Measurements from ENCODE around the gene SCAI. TPM values are rescaled to one million over a fixed set of nuclear protein-coding genes. Genes with fewer than 3 reads are reported as not detected.
"Not testable (repeated sequence)": the region's sequence is repeated elsewhere in the genome, so short reads cannot be mapped to it uniquely, and the experiment has no call there.

The SCAI gene
- total RNA-seq, 1 donor from 2014 or later: 8.1 TPM

- DNase-seq (ENCODE audit: extremely low read depth, low read depth, low spot score): not testable (repeated sequence)
Observed at GRCh38 chr9:125108541-125108940, 34.8 kb downstream of the SCAI start.

DNA sequence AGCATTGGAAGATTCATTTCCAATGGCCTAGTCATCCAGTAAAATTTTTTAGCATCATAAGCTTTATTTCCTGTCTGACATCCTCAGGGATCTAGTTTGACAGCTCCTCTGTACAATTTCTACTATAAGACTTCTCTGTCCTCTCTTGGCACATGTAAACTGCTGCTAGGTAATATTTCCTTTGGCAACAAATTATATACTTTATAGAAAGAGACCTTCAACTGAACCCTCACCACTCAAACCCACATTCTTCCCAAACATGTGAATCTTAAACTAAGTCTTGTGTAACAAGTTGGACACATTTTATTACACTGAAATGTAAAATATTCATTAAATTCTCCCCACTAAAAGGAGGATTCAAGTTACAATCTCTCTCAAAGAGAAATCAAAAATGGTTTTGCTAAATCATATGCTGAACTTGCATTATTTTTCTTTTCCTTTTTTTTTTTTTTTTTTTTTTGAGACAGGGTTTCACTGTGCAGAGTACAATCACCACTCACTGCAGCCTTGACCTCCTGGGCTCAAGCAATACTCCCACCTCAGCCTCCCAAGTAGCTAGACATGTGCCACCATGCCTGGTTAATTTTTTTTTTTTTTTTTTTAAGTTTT lies 36.9 kb downstream of the SCAI start:
- no peak for DNase-seq (ENCODE audit: extremely low read depth, low read depth, low spot score)

DNA sequence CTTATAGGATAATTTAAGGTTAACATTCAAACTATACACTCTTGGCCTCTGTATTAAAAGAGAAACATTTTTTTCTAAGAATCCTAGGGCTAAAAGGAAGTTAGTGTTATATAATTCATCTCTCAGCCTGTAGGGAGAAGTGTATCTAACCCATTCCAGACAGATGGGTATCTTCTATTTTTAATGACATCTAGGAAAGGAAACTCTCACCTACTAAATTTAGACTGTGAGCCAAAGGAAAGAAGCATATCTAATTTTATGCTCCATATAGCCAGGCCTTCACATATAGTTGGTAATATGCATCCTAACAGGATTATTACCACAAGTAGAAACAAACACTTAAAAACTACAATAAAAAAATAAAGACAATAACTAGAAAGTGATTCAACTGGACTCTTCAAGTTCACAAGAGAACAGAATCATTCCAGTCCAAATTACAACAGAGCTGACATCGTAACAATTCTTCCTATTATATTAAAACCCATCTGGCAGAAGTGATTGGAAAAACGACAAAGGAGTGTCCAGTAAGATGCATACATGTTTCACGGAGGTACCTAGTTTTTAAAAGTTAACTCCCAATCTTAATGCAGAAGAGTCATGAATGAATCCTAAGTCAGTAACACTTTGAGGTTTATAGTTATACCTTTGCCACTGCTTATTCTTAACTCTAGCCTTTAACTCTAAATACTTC lies 39.4 kb downstream of the SCAI start:
- no peak for DNase-seq (ENCODE audit: extremely low read depth, low read depth, low spot score)

GRCh38 chr9:125103021-125103420 lies 40.3 kb downstream of the SCAI start:
- DNase-seq (ENCODE audit: extremely low read depth, low read depth, low spot score): no peak

GRCh38 chr9:125100822-125101221 lies 42.5 kb downstream of the SCAI start:
- no peak for DNase-seq (ENCODE audit: extremely low read depth, low read depth, low spot score)

GRCh38 chr9:125099816-125100215 lies 43.5 kb downstream of the SCAI start:
- DNase-seq (ENCODE audit: extremely low read depth, low read depth, low spot score): no peak

DNA sequence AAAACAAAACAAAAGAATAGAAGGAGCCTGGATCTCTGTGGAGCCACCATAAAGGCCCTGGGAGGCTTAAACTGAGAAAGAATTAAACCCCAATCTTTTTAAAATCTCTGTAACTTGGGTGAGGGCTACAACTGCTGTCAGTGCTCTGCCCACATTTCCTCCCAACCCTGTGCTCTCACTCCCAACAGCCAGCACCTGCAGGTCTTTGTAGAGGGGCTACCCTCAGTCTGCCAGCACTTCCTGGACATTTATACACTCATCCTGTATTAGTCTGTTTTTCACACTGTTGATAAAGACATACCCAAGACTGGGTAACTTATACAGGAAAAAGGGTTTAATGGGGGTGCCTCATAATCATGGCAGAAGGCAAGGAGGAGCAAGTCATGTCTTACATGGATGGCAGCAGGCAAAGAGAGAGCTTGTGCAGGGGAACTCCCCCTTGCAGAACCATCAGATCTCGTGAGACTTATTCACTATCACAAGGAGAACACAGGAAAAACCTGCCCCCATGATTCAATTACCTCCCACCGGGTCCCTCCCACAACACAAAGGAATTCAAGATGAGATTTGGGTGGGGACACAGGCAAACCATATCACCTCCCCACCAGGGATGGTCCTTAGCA lies 47.4 kb downstream of the SCAI start:
- DNase-seq (ENCODE audit: extremely low read depth, low read depth, low spot score): no peak

DNA sequence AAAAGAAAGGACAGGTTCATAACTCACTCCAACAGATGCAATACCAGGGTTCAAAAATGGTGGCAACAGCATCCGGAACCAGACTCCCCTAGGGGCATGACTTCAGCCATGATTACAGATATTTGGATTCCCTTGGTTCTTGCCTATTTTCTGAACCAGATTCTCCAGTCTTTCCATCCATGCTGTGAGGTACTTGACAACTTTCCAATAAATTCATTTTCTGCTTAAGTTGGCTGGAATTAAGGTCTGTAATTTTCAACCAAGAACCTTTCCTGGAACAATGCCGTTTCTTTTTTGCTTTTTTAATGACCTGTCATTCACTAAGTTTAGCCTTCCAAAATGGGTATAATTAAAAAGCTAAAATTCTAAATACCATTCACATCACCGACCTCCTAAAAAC lies 52.2 kb downstream of the SCAI start:
- no peak for DNase-seq (ENCODE audit: extremely low read depth, low read depth, low spot score)

GRCh38 chr9:125089331-125089730 lies 54.0 kb downstream of the SCAI start:
- DNase-seq (ENCODE audit: extremely low read depth, low read depth, low spot score): no peak

DNA sequence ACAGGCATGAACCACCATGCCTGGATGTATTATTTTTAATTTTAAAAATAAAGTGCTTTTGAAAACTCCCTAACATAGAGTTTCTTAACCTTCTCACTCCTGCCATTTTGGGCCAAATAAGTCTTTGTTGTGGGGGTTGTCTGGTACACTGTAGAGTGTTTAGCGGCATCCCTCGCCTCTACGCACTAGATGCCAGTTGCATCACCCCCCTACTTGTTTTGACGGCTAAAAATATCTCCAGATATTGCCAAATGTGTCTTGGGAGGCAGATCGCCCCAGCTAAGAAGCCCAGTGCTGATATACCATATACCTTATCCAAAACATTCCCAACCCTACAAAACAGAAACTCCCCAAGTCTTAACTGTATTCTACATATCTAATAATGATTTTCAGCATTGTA lies 54.6 kb downstream of the SCAI start:
- no peak for DNase-seq (ENCODE audit: extremely low read depth, low read depth, low spot score)

- no peak for DNase-seq (ENCODE audit: extremely low read depth, low read depth, low spot score)
Observed at GRCh38 chr9:125085703-125086477, 57.4 kb downstream of the SCAI start.

GRCh38 chr9:125082197-125082596 lies 61.1 kb downstream of the SCAI start:
- DNase-seq (ENCODE audit: extremely low read depth, low read depth, low spot score): not testable (repeated sequence)

DNA sequence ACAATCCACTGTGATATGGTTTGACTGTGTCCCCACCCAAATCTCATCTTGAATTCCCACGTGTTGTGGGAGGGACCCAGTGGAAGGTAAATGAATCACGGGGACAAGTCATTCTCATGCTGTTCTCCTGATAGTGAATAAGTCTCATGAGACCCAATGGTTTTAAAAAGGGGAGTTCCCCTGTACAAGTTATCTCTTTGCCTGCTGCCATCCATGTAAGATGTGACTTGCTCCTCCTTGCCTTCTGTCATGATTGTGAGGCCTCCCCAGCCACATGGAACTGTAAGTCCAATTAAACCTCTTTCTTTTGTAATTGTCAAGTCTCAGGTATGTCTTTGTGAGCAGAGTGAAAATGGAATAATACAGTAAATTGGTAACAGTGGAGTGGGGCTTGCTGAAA lies 62.5 kb downstream of the SCAI start:
- DNase-seq (ENCODE audit: extremely low read depth, low read depth, low spot score): not testable (repeated sequence)

- no peak for DNase-seq (ENCODE audit: extremely low read depth, low read depth, low spot score)
Observed at GRCh38 chr9:125079931-125080330, 63.4 kb downstream of the SCAI start.

DNA sequence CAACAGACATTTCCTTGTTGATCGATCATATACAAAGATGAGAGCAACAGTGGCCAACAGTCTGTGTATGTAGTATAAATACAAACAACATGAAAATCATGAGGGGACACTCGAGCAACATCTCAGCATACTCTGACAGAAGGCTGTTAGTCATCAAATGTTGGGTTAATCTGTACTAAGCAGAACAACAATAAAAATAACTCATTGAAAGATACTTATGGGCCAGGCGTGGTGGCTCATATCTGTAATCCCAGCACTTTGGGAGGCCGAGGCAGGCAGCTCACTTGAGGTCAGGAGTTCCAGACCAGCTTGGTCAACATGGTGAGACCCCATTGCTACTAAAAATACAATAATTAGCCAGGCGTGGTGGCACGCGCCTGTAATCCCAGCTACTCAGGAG lies 67.3 kb downstream of the SCAI start:
- no peak for DNase-seq (ENCODE audit: extremely low read depth, low read depth, low spot score)

DNA sequence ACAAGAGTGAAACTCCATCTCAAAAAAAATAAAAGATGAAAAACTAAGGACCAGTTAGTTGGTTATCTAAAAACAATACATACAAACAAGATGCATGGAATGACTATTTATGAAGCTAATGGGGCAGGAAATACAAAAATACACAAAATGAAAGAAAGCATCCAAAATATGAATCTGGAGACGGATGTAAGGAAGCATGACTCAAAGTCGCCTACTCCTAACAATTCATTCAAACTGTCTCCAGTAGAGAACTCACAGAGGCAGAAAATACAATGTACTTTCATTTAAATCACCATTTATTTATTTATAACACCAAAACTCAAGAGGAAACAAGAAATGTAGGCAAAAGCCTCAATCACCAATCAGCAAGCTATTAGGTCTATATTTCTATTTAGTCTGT lies 68.4 kb downstream of the SCAI start:
- DNase-seq (ENCODE audit: extremely low read depth, low read depth, low spot score): peak; percentile 31

DNA sequence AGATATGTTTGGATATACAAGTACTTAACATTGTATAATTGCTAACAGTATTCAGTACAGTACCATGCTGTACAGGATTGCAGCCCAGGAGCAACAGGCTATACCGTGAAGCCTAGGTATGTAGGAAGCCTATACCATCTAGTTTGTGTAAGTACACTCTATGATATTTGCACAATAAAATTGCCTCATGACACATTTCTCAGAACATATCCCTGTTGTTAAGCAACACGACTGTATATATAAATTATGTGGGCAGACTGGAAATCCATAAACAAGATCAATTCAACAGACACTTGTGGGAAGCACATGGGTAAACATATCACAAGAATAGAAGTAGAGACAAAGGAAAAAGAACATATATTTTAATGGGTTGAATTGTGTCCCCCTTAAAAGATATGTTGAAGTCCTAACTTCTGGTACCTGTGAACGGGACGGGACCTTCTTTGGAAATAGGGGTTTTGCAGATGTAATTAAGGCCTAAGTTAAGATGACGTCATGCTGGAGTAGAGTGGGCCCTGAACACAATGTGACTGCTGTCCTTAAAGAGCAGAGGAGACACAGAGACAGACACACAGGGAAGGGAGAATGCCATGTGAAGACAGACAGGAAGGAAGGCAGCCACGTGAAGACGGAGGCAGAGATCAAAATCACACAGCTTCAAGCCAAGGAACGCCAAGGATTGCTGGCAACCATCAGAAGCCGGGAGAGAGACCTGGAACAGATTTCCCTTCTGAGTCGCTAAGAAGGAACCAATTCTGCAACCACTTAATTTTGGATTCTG lies 76.3 kb downstream of the SCAI start:
- no peak for DNase-seq (ENCODE audit: extremely low read depth, low read depth, low spot score)

GRCh38 chr9:125061391-125061790 lies 81.9 kb downstream of the SCAI start:
- no peak for DNase-seq (ENCODE audit: extremely low read depth, low read depth, low spot score)

- DNase-seq (ENCODE audit: extremely low read depth, low read depth, low spot score): no peak
Observed at GRCh38 chr9:125049212-125050049, 93.9 kb downstream of the SCAI start.

DNA sequence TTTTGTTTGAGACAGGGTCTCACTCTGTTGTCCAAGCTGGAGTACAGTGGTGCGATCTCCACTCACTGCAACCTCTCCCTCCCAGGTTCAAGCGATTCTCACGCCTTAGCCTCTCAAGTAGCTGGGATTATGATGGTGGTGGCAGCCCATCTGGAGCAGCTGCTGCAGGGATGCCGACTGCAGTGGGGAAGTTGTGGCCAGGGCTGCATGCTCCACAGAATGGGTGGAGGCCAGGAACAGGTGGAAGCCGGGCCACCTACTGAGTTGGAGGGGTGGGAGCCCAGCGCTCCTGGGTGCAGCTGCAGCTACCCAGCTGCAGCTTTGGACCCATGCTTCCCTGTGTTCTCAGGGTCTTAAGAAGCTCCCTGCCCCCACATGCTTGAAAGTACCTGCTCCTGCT lies 99.7 kb downstream of the SCAI start:
- DNase-seq (ENCODE audit: extremely low read depth, low read depth, low spot score): no peak

All from glomerular endothelial cell (primary cell).